HEK293 (cell line): ENCODE measurements around the gene PAX6.

Source experiments
- CTCF ChIA-PET: fragments of 350-600 bp; formaldehyde crosslinking; extraction: SDS; loops from one replicate; lab custom pipeline; 2021; ENCODE audit warnings: antibody characterized with exemption; lab: Yijun Ruan, JAX
- POLR2A ChIA-PET: fragments of 300-600 bp; formaldehyde crosslinking; extraction: SDS; loops from one replicate; lab custom pipeline; 2020; ENCODE audit warnings: antibody characterized with exemption, inconsistent platforms; lab: Yijun Ruan, JAX
- H3K27ac ChIP-seq: fragments of 200-500 bp; sonication (Bioruptor generic); 2 replicates; pipeline ENCODE4 v1.5.1; 2014; ENCODE audit warnings: low read depth, low read length, control low read depth, inconsistent platforms; ENCODE audit errors: extremely low read depth
- H3K36me3 ChIP-seq, 2 experiments: fragments of 200-500 bp in 1 of 2; sonication (Bioruptor generic) in 1 of 2; 1 replicate in 1 of 2; 2 replicates in 1 of 2; pipeline ENCODE4 v1.5.1; 2014 to 2017; ENCODE audit warnings: inconsistent platforms in 2 of 2, low read length in 2 of 2; ENCODE audit not compliant: control insufficient read depth in 2 of 2, insufficient read depth in 1 of 2
- H3K4me1 ChIP-seq: fragments of 200-500 bp; sonication (Bioruptor generic); 2 replicates; pipeline ENCODE4 v1.5.1; 2014; ENCODE audit warnings: mild to moderate bottlenecking, low read length, inconsistent platforms; ENCODE audit not compliant: control insufficient read depth, insufficient read depth
- H3K4me3 ChIP-seq: 2 replicates; pipeline ENCODE4 v1.5.1; 2011; ENCODE audit warnings: low read depth, mild to moderate bottlenecking, control low read depth, low read length, moderate library complexity
- H3K9me3 ChIP-seq: fragments of 200-500 bp; sonication (Bioruptor generic); 2 replicates; pipeline ENCODE4 v1.5.1; 2014; ENCODE audit warnings: low read depth, low read length, inconsistent platforms; ENCODE audit not compliant: control insufficient read depth, insufficient read depth
- BCL11A ChIP-seq: fragments of 450-650 bp; formaldehyde crosslinking; IDR thresholded peaks from 2 replicates; pipeline ENCODE4 v1.5.1; 2016; ENCODE audit warnings: low read depth, missing biosample characterization, missing genetic modification characterization
- GLIS2 ChIP-seq: fragments of 450-650 bp; formaldehyde crosslinking; IDR thresholded peaks from 2 replicates; pipeline ENCODE4 v1.5.1; 2016; ENCODE audit warnings: missing biosample characterization, missing genetic modification characterization
- REST ChIP-seq: fragments of 450-650 bp; formaldehyde crosslinking; IDR thresholded peaks from 2 replicates; pipeline ENCODE4 v1.5.1; 2016; ENCODE audit warnings: missing biosample characterization, missing genetic modification characterization
- TSHZ1 ChIP-seq: fragments of 450-650 bp; formaldehyde crosslinking; IDR thresholded peaks from 2 replicates; pipeline ENCODE4 v1.5.1; 2016; ENCODE audit warnings: missing biosample characterization, missing genetic modification characterization, borderline replicate concordance
- YY2 ChIP-seq: fragments of 450-650 bp; formaldehyde crosslinking; IDR thresholded peaks from 2 replicates; pipeline ENCODE4 v1.5.1; 2016; ENCODE audit warnings: missing biosample characterization, missing genetic modification characterization
- ZNF175 ChIP-seq: fragments of 450-650 bp; formaldehyde crosslinking; IDR thresholded peaks from 2 replicates; pipeline ENCODE4 v1.5.1; 2016; ENCODE audit warnings: missing biosample characterization, missing genetic modification characterization
- ZNF362 ChIP-seq: fragments of 450-650 bp; formaldehyde crosslinking; IDR thresholded peaks from 2 replicates; pipeline ENCODE4 v1.5.1; 2016; ENCODE audit warnings: missing biosample characterization, missing genetic modification characterization
- ZNF37A ChIP-seq: fragments of 450-650 bp; IDR thresholded peaks from 2 replicates; pipeline ENCODE4 v1.5.1; 2018; ENCODE audit warnings: missing biosample characterization, missing genetic modification characterization
- ZNF610 ChIP-seq: fragments of 450-650 bp; formaldehyde crosslinking; IDR thresholded peaks from 2 replicates; pipeline ENCODE4 v1.5.1; 2016; ENCODE audit warnings: missing biosample characterization, missing genetic modification characterization, borderline replicate concordance
- ZNF639 ChIP-seq: fragments of 450-650 bp; formaldehyde crosslinking; IDR thresholded peaks from 2 replicates; pipeline ENCODE4 v1.5.1; 2016; ENCODE audit warnings: missing biosample characterization, missing genetic modification characterization
- ZSCAN18 ChIP-seq: fragments of 450-650 bp; formaldehyde crosslinking; IDR thresholded peaks from 2 replicates; pipeline ENCODE4 v1.5.1; 2016; ENCODE audit warnings: missing biosample characterization, missing genetic modification characterization

The PAX6 gene

GRCh38 chr11:31803813-31804311 is 7.3 kb downstream of the PAX6 start:
- TF ChIP-seq ZNF362 (no peak), REST (tag by site-specific recombination) (no peak), BCL11A (tag by site-specific recombination) (no peak), ZNF639 (tag by site-specific recombination) (no peak), GLIS2 (tag by site-specific recombination) (no peak)
- Histone ChIP-seq H3K9me3 (no peaks in the 10 kb centered on the region), H3K36me3 (peaks cover 4 to 75% of the 10 kb centered on the region in 2 experiments; a peak in 2 of 3 replicates), H3K4me1 (no peaks in the 10 kb centered on the region), H3K27ac (no peak overlapping the region), H3K4me3 (no peak overlapping the region)
- ChIA-PET CTCF (interaction anchor here (0.6 kb wide), 1 partner anchor 567 kb away, joined by 3 read pairs; no protein-coding TSS in a partner anchor), POLR2A (no interaction called here)

GRCh38 chr11:31802990-31803812 is 7.9 kb downstream of the PAX6 start:
- H3K36me3 ChIP-seq, result peaks cover 4 to 81% of the 10 kb centered on the region in 2 experiments; a peak in 2 of 3 replicates
- no peaks in the 10 kb centered on the region for H3K9me3 ChIP-seq
- no peak overlapping the region for H3K27ac ChIP-seq
- POLR2A ChIA-PET, result no interaction called here
- H3K4me1 ChIP-seq, result no peaks in the 10 kb centered on the region
- no peak overlapping the region for H3K4me3 ChIP-seq
- TF ChIP-seq ZNF175, result no peak
- TF ChIP-seq TSHZ1 (tag by site-specific recombination), result no peak
- no peak for TF ChIP-seq ZNF610 (tag by site-specific recombination)
- TF ChIP-seq YY2 (tag by site-specific recombination), result no peak
- no peak for TF ChIP-seq ZNF37A
- TF ChIP-seq ZSCAN18 (tag by site-specific recombination), result no peak
- CTCF ChIA-PET, result interaction anchor here (0.7 kb wide), 1 partner anchor 632 kb away, joined by 3 read pairs; no protein-coding TSS in a partner anchor
